GM12878 (cell line): ENCODE results near the gene SLC25A43. TPM values are rescaled to one million over a fixed set of nuclear protein-coding genes. Genes with fewer than 3 reads are reported as not detected.
A peak's percentile ranks its signal among the peaks of the same experiment; 100 is the strongest.

Source experiments
- CBFB ChIP-seq: IDR thresholded peaks from 2 replicates; pipeline ENCODE4 v1.6.1; 2016; ENCODE audit warnings: antibody characterized with exemption, low read depth
- CBX5 ChIP-seq: sonication (generic); IDR thresholded peaks from 2 replicates; pipeline ENCODE4 v1.6.1; 2016; ENCODE audit warnings: low read depth, moderate library complexity, mild to moderate bottlenecking, inconsistent platforms
- CEBPB ChIP-seq, 2 experiments: fragments of 150-350 bp in 1 of 2; IDR thresholded peaks; 2 replicates each; pipeline ENCODE4 v1.6.1; 2012 to 2014; ENCODE audit warnings: low read depth in 2 of 2, low read length in 2 of 2, borderline replicate concordance in 1 of 2, inconsistent platforms in 1 of 2
- CHD2 ChIP-seq: IDR thresholded peaks from 2 replicates; pipeline ENCODE4 v1.6.1; 2011; ENCODE audit warnings: low read depth, low read length, improper control_type of control experiment, borderline replicate concordance
- EP300 ChIP-seq, 2 experiments: fragments of 150-350 bp in 1 of 2; IDR thresholded peaks; 2 replicates each; pipeline ENCODE4 v1.6.1; 2011 to 2012; ENCODE audit warnings: low read depth in 2 of 2, low read length in 2 of 2, borderline replicate concordance in 1 of 2, improper control_type of control experiment in 1 of 2, inconsistent platforms in 1 of 2; ENCODE audit not compliant: control insufficient read depth in 1 of 2
- FOS ChIP-seq: IDR thresholded peaks from 3 replicates; pipeline ENCODE4 v1.6.1; 2011; ENCODE audit warnings: borderline replicate concordance; ENCODE audit not compliant: insufficient read length; ENCODE audit errors: extremely low read depth
- IRF3 ChIP-seq: fragments of 450-650 bp; IDR thresholded peaks from 2 replicates; pipeline ENCODE4 v1.6.1; 2014; ENCODE audit warnings: mild to moderate bottlenecking
- KAT2A ChIP-seq: conservative IDR thresholded peaks from 2 replicates; pipeline ENCODE4 v1.6.1; 2011; ENCODE audit warnings: low read depth, low read length; ENCODE audit not compliant: control insufficient read depth
- KLF5 ChIP-seq: fragments of 450-650 bp; IDR thresholded peaks from 2 replicates; pipeline ENCODE4 v1.6.1; 2014; ENCODE audit warnings: mild to moderate bottlenecking; ENCODE audit not compliant: partially characterized antibody
- MYC ChIP-seq: IDR thresholded peaks from 2 replicates; pipeline ENCODE4 v1.6.1; 2011; ENCODE audit warnings: mild to moderate bottlenecking, low read length, moderate library complexity, inconsistent platforms; ENCODE audit not compliant: insufficient read depth, insufficient replicate concordance, insufficient read length, severe bottlenecking
- NFXL1 ChIP-seq: fragments of 450-650 bp; IDR thresholded peaks from 2 replicates; pipeline ENCODE4 v1.6.1; 2017; ENCODE audit warnings: antibody characterized with exemption, mild to moderate bottlenecking, borderline replicate concordance
- NR2C2 ChIP-seq: IDR thresholded peaks from 2 replicates; pipeline ENCODE4 v1.6.1; 2011; ENCODE audit warnings: borderline replicate concordance, low read depth; ENCODE audit not compliant: control insufficient read depth, insufficient read length
- PRDM15 ChIP-seq: fragments of 450-650 bp; formaldehyde crosslinking; IDR thresholded peaks from 2 replicates; pipeline ENCODE4 v1.4.0; 2020; ENCODE audit warnings: mild to moderate bottlenecking, moderate library complexity
- RELB ChIP-seq: fragments of 450-650 bp; IDR thresholded peaks from 2 replicates; pipeline ENCODE4 v1.6.1; 2017; ENCODE audit warnings: low read depth, mild to moderate bottlenecking, moderate library complexity
- SMAD5 ChIP-seq: IDR thresholded peaks from 2 replicates; pipeline ENCODE4 v1.6.1; 2016; ENCODE audit warnings: antibody characterized with exemption, low read depth
- SPI1 ChIP-seq: IDR thresholded peaks from 2 replicates; pipeline ENCODE4 v1.6.1; 2011; ENCODE audit warnings: low read depth, mild to moderate bottlenecking, low read length, moderate library complexity, borderline replicate concordance; ENCODE audit not compliant: insufficient read depth
- STAT1 ChIP-seq: fragments of 450-650 bp; conservative IDR thresholded peaks from 2 replicates; pipeline ENCODE4 v1.6.1; 2014; ENCODE audit warnings: antibody characterized with exemption, mild to moderate bottlenecking
- ZBTB4 ChIP-seq: fragments of 450-650 bp; formaldehyde crosslinking; IDR thresholded peaks from 2 replicates; pipeline ENCODE4 v1.4.0; 2022; ENCODE audit warnings: mild to moderate bottlenecking, moderate library complexity
- polyA plus RNA-seq, 11 experiments: library from polyadenylated mRNA; depleted of rRNA in 4 of 11; unstranded in 6 of 11; stranded (reverse) in 5 of 11; fragments of >200 nt; fragmentation: Nextera tagmentation in 4 of 11; fragmentation: Illumina TruSeq in 1 of 11; extraction: Ambion mirVana in 4 of 11; extraction: Trizol in 1 of 11; gene quantifications; 1 replicate in 1 of 11; 2 replicates in 10 of 11; pipeline versions ENCODE4 v1.2.1 to v1.2.3, GENCODE V29; 2011 to 2016; ENCODE audit warnings: inconsistent platforms in 2 of 11, missing spikeins in 2 of 11, low read depth in 1 of 11
- total RNA-seq, 4 experiments: library from RNA; depleted of rRNA in 3 of 4; stranded (reverse); fragments of >200 nt in 3 of 4; fragmentation: Illumina TruSeq in 1 of 4; extraction: Trizol in 1 of 4; gene quantifications; 2 replicates each; pipeline versions ENCODE4 v1.2.1 to v1.2.3, GENCODE V29; 2013 to 2021

The SLC25A43 gene
- total and polyA plus RNA-seq, 10 of the 15 experiments (the other 5 are each of a cell fraction or from before 2014, with no cell fraction given), result 2.5 to 13.5 (median 6.8) TPM

GRCh38 chrX:119468551-119469312 is 69.6 kb downstream of the SLC25A43 start (continued):
- no peak for TF ChIP-seq KAT2A
- TF ChIP-seq NFXL1, result no peak
- TF ChIP-seq CBX5, result no peak
- no peak for TF ChIP-seq ZBTB4 (CRISPR knock-in tag)
- TF ChIP-seq RELB, result no peak
- no peak for TF ChIP-seq SPI1
- TF ChIP-seq SMAD5, result no peak
- TF ChIP-seq EP300 (IDR thresholded peaks at IDR 0.05; ENCODE audit: borderline replicate concordance in 1 of 2, control insufficient read depth in 1 of 2, low read depth in 2 of 2, low read length in 2 of 2), result no peak
- TF ChIP-seq CHD2, result no peak
- TF ChIP-seq STAT1, result no peak
- no peak for TF ChIP-seq FOS
- no peak for TF ChIP-seq PRDM15 (CRISPR knock-in tag)
- TF ChIP-seq IRF3, result no peak
- no peak for TF ChIP-seq MYC
- peak; percentile 24; the same call in 1 of the 2 replicates for TF ChIP-seq CBFB
- no peak for TF ChIP-seq NR2C2
- TF ChIP-seq KLF5, result no peak
- no peak for TF ChIP-seq CEBPB (IDR thresholded peaks at IDR 0.05; ENCODE audit: borderline replicate concordance in 1 of 2, low read depth in 2 of 2, low read length in 2 of 2)
